NOMO-1 treated with dmso at 0.1 percent for 144 hours (cell line): ENCODE measurements around the gene CHN2.

ENCODE experiments used
- DNase-seq: peaks from one replicate; lab custom pipeline; 2025; ENCODE audit not compliant: unreplicated experiment; lab: John Stamatoyannopoulos, UW

The CHN2 gene

DNA sequence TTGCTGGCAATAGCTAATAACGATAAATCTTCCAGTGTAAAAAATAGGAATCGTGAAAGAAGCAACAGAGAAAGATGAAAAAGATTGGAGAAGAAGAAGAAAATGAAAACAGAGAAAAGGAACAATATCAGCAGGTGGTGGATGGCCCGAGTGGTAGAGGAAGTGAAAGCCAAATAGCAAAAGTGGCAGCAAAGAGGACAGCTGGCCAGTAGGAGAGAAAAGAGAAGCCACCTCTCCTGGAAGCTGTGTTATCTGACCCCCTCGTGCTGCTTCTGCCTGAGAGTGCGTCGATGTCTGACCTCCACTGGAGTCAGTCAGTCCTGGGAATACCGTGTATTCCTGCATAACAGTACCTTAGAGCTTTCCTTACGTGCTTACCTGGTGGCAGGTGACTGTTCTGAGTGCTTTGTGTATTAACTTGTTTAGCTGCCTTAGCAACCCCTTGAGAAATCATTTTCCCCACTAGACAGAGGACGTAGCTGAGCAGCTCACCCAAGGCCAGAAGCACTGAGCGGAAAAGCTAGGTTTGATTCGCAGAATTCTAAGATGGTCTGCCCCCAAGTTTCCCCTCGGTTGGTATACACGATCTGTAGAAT lies 88.3 kb downstream of the CHN2 start:
- peak; percentile 60 for DNase-seq

- DNase-seq, result no peak
Measured at GRCh38 chr7:29284696-29285443, 90.3 kb downstream of the CHN2 start.

DNA sequence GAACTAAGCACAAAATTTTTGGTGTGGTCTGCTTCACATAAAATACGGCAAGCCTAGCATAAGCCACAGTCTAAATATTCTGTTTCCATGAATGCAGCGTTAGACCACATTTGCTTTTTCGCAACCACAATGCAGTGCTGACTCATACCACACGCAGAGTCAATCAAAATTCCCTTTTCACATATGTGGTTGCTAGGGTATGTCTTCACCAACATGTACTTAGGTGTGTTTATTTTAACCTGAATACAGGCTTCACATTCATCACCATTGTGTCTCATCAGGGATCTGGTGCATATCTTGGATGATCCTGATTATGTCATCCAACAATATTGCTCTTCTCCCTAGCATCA lies 90.8 kb downstream of the CHN2 start:
- DNase-seq, result peak; percentile 62

- DNase-seq, result no peak
Measured at GRCh38 chr7:29285861-29286260, 91.3 kb downstream of the CHN2 start.

GRCh38 chr7:29287366-29287765 lies 92.8 kb downstream of the CHN2 start:
- DNase-seq, result no peak

- no peak for DNase-seq
Measured at GRCh38 chr7:29288181-29289091, 93.9 kb downstream of the CHN2 start.

- DNase-seq, result no peak
Measured at GRCh38 chr7:29289156-29290021, 94.8 kb downstream of the CHN2 start.

- no peak for DNase-seq
Measured at GRCh38 chr7:29290829-29291228, 96.3 kb downstream of the CHN2 start.

- DNase-seq, result no peak
Measured at GRCh38 chr7:29291723-29292618, 97.4 kb downstream of the CHN2 start.

GRCh38 chr7:29292886-29293658 lies 98.5 kb downstream of the CHN2 start:
- DNase-seq, result no peak

DNA sequence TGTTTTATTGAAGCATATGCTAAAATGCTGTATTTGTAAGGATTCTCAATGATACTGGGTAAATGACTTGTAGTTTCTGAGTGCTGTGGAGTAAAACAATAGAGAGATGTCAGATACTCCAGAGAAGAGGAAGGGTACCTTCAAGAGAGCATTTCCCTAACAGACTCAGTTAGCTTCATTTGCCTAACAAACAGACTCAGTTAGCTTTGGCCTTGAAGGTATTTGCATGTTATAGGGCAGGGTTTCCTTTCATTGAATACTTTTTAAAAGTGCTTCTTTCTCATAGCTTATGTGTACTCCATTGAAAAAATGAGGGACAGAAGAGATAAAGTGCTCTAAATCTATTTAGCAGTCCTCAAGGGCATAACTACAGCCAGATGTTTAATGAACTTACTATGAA lies 101.8 kb downstream of the CHN2 start:
- DNase-seq, result no peak

GRCh38 chr7:29297194-29297890 lies 102.8 kb downstream of the CHN2 start:
- DNase-seq, result no peak

- no peak for DNase-seq
Measured at GRCh38 chr7:29299086-29299485, 104.5 kb downstream of the CHN2 start.

GRCh38 chr7:29300026-29300480 lies 105.5 kb downstream of the CHN2 start:
- no peak for DNase-seq

- no peak for DNase-seq
Measured at GRCh38 chr7:29300649-29301048, 106.1 kb downstream of the CHN2 start.

DNA sequence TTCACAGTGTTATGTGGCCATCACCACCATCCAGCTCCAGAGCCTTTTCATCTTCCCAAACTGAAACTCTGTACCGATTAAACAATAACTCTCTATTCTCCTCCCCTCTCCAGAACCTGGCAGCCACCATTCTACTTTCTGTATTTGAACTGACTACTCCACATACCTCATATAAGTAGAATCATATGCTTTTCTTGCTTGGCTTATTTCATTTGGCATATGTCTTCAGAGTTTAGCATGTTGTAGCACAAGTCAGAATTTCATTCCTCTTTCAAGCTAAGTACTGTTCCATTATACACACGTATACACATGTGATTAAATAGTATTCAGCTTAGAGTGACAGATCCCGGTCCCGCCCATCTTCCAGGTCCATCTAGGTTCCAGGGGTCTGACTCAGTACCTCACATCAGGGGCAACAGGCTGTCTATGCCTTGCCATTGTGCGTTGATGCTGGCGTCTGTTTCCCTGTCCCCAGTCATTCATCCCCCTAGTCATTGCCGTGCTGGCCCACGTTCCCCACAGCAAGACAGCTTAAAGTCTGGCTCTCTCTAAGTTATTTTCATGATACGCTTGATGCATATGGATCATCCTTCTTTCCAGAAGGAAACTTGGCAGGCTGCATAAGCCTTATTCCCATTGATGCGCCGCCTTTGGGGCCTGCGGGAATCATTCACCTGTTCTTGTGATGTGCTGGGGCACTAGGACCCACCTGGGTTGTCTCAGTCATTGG lies 108.3 kb downstream of the CHN2 start:
- DNase-seq, result no peak

GRCh38 chr7:29304756-29305155 lies 110.2 kb downstream of the CHN2 start:
- DNase-seq, result no peak
